ENCODE results near the gene RPS6KA2.

GRCh38 chr6:166655251-166655650 is 28.2 kb upstream of the RPS6KA2 start:
- no peak for TF ChIP-seq ZFX (IDR thresholded peaks at IDR 0.05; ENCODE audit: borderline replicate concordance)
- TF ChIP-seq CTCF (IDR thresholded peaks at IDR 0.05), result no peak

Data from 22Rv1 (cell line).